GM08714 (cell line): ENCODE data around the gene MTRFR.
"Not testable (repeated sequence)": the region's sequence is repeated elsewhere in the genome, so short reads cannot be mapped to it uniquely, and the experiment has no call there.

ENCODE experiments used
- H3K4me3 ChIP-seq: fragments of 200-500 bp; sonication (Bioruptor generic); 2 replicates; pipeline ENCODE4 v1.5.1; 2014; ENCODE audit warnings: mild to moderate bottlenecking, low read length, inconsistent platforms
- ZNF274 ChIP-seq: IDR thresholded peaks from 2 replicates; pipeline ENCODE4 v1.6.1; 2012; ENCODE audit warnings: mild to moderate bottlenecking, low read depth, low read length

The MTRFR gene

DNA sequence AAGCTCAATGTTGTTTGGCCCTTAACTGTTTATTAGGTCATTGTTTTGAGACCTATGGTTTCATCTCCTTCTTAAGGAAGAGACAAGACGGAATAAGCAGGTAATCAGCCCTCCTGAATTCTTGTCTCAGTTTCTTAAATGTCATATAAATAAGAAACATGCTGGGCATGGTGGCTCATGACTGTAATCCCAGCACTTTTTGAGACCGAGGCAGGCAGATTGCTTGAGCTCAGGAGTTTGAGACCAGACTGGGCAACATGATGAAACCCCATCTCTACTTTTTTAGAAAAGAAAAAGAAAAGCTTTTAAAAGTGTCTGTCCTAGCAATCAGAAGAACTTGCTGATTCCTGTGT, 5.1 kb downstream of the MTRFR start:
- H3K4me3 ChIP-seq, result no peak overlapping the region; the same call in 1 of the 2 replicates

DNA sequence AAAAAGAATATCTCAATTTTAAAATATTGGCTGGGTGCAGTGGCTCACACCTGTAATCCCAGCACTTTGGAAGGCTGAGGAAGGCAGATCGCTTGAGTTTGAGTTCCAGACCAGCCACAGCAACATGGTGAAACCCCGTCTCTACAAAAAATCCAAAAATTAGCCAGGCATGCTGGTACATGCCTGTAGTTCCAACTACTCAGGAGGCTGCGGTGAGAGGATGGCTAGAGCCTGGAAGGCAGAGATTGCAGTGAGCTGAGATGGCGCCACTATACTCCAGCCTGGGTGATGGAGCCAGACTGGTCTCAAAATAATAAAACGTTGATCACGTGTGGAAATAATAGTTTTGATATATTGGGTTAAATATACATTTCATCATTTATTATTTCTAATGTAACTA, 5.7 kb downstream of the MTRFR start:
- no peak for TF ChIP-seq ZNF274
- no peak overlapping the region for H3K4me3 ChIP-seq

More for the DNA sequence above, 5.1 kb downstream of the MTRFR start:
- no peak for TF ChIP-seq ZNF274

DNA sequence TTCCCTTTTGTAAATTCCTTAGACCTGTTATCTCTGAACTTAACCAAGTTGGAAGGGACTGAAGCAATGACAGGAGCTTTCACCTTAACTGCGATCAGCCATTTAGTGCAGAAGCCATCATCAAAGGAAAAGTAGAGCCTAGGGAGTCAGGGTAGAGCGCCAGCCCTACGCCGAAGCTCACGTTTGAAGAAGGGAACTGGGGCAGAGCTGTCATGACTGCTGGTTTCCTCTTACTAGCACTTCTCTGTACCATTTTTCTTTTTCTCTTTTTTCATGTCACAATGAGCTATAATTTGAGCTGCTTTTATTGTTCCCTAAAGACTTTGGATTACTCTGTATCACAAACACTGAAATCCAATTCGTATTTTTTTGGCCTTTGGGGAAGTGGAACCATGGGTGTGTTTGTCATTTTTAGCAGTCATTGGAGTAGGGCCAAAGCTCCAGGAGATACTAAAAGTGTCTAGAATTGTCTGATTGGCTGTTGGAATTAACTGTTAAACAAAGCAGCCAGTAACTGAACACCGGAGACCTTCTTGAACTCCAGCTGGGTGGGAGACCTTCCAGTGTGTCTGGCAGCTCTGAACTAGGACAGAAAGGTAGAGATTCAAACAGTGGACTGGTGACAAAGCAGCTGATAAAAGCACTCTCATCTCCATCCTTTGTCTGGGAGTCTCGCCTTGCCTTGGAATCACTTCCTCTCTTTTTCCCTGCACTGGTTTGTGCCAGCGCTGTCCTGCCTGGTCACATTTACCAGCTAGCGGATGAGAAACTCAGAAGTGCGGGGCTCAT, 9.1 kb downstream of the MTRFR start:
- TF ChIP-seq ZNF274, result no peak
- H3K4me3 ChIP-seq, result no peak overlapping the region

DNA sequence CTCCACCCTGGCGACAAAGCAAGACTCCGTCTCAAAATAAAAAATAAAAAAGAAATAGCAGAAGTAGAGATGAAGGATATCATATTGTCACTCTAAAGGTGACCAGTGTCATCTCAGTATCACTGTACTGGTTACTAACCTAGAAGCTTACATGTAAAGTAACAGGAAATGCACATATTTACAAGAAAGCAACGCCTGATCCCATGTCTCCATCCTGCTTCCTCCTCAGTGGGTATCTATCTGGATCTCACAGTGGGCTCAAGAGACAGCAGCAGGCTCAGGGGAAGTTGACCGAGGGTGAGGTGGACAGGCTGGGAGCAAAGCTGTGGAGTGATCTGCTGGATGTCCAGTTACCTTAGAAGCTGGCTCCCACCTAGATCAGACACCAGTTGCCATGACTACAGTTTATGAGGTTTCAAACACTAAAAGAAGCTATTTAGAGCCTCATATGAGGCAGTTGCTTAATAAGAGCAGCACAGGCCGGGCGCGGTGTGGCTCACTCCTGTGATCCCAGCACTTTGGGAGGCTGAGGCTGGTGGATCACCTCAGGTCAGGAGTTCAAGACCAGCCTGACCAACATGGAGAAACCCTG, 10.5 kb downstream of the MTRFR start:
- no peak overlapping the region for H3K4me3 ChIP-seq
- TF ChIP-seq ZNF274, result no peak

DNA sequence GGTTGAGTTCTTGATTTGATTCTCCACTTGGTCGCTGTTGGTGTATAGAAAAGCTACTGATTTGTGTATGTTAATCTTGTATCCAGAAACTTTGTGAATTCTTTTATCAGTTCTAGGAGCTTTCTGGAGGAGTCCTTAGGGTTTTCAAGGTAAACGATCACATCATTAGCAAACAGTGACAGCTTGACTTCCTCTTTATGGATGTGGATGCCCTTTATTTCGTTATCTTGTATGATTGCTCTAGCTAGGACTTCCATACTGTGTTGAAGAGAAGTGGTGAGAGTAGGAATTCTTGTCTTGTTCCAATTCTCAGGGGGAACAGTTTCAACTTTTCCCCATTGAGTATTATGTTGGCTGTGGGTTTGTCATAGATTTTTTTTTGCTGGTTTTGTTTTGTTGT, 12.4 kb downstream of the MTRFR start:
- H3K4me3 ChIP-seq, result no peak overlapping the region
- no peak for TF ChIP-seq ZNF274

DNA sequence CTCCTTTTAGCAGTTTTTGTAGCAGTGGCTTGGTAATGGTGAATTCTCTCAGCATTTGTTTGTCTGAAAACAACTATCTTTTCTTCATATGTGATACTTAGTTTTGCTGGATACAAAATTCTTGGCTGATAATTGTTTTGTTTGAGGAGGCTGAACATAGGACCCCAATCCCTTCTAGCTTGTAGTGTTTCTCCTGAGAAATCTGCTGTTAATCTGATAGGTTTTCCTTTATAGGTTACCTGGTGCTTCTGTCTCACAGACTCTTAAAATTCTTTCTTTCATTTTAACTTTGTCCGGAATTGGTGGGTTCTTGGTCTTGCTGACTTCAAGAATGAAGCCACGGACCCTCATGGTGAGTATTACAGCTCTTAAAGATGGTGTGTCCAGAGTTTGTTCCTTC, 14.9 kb downstream of the MTRFR start:
- not testable (repeated sequence) for H3K4me3 ChIP-seq

DNA sequence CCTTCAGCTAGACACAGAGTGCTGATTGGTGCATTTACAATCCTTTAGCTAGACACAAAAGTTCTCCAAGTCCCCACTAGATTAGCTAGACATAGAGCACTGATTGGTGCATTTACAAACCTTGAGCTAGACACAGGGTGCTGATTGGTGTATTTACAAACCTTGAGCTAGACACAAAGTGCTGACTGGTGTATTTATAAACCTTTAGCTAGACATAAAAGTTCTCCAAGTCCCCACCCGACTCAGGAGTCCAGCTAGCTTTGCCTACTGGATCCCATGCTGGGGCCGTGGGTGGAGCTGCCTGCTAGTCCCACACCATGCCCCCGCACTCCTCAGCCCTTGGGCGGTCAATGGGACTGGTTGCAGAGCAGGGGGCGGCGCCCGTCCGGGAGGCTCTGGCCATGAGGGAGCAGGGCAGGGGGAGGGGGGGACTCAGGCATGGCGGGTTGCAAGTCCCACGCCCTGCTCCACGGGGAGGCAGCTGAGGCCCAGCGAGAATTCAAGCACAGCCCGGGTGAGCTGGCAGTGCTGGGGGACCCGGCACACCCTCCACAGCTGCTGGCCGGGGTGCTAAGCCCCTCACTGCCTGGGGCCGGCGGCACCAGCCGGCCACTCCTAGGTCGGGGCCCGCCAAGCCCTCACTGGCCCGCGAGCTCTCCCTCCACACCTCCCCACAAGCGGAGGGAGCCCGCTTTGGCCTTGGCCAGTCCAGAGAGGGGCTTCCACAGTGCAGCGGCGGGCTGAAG, 15.9 kb downstream of the MTRFR start:
- H3K4me3 ChIP-seq, result not testable (repeated sequence)

DNA sequence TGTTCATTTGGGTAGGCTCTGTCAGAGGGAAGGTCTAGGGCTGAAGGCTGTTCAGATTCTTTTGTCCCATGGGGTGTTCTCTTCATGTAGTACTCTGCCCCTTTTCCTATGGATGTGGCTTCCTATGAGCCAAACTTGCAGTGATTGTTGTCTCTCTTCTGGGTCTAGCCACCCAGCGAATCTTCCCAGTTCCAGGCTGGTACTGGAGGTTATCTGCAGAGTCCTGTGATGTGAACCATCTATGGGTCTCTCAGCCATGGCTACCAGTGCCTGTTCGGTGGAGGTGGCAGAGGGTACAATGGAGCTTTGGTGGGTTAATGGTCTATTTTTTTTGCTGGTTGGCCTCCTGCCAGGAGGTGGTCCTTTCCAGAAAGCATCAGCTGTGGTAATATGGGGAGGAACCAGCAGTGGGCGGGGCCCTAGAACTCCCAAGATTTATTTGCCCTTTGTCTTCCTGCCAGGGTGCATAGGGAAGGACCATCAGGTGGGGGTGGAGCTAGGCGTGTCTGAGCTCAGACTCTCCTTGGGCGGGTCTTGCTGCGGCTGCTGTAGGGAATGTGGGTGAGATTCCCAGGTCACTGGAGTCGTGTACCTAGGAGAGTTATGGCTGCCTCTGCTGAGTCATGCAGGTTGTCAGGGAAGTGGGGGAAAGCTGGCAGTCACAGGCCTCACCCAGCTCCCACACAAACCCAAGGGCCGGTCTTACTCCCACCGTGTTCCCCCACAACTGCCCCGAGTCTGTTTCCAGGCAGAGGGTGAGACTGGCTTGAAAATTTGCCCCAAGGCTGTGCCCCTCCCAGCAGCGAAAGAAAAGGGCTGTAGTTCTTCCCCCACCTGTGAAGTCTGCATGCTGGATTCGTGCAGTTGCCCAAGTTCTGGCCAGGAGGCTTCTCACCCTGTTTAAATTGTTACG, 17.5 kb downstream of the MTRFR start:
- no peak for TF ChIP-seq ZNF274
- no peak overlapping the region for H3K4me3 ChIP-seq

DNA sequence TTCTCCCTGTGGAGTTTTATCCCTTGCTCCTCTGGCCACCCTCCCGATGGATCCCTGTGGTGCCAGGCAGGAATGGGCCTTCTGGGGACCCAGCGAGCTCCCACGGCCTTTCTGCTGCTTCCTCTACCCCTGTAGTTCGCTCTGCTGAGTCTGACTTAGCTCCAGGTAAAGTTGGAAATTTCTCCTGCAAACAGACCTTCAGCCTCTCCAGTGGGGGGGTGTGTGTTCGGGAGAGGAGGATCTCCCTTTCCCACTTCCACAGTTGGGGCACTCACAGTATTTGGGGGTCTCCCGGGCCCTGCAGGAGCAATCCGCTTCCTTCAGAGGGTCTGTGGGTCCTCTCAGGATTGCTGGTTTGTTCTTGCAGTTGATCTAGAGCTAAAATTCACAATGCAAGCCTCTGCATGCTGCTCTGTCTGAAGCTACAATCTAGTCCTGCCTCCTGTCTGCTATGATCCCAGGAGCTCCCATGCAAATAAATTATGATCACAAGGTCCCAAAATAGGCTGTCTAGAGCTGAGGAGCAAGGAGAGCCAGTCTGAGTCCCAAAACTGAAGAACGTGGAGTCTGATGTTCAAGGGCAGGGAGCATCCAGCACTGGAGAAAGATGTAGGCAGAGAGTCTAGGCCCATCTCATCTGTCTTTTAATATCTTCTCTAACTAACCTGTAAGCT, 18.3 kb downstream of the MTRFR start:
- no peak for TF ChIP-seq ZNF274

DNA sequence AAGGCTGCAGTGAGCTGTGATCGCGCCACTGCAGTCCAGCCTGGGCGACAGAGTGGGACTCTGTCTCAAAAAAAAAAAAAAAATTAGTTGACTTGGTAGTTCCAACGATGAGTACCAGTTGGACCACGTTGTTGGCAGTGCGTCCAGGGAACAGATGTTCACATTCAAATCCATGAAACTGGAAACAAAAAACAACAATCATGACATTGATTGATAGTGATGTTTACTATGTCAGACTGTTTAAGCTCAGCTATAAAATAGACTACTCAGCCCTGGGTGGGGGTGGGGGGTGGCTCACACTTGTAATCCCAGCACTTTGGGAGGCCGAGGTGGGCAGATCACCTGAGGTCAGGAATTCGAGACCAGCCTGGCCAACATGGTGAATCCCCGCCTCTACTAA, 19.1 kb downstream of the MTRFR start:
- H3K4me3 ChIP-seq, result not testable (repeated sequence)

More for the DNA sequence above, 18.3 kb downstream of the MTRFR start:
- no peak overlapping the region for H3K4me3 ChIP-seq

DNA sequence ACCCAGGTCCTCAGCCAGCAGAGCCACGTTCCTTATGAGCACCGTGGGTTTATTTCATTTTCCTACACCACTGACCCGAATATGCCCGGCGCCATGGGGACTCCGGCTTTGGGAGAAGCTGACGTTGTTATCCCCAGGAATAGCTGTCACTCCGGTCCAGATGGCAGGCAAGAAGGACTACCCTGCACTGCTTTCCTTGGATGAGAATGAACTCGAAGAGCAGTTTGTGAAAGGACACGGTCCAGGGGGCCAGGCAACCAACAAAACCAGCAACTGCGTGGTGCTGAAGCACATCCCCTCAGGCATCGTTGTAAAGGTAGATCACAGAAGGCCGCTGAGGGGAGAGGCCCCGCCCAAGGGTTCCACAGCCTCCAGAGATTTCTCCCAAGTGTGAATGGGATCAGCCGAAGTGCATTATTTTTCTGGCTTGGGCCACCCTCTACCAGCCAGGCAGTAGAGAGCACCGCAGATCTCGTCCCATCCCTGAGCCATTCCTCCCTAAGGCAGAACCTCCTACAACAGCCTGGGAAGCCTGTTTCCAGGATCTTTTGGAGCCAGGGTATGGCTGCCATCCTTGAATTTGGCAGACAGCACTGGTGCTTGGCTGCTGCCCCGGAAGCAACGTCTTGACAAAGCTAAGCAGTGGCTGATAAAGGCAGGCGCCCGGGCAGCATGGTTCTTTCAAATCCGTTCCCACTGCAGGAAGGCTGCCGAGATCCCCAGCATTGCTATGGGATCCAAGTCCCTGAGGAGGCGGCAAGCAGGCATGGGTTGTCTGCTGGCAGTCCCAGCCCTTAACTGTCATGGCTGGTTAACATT, 20.6 kb downstream of the MTRFR start:
- no peak for TF ChIP-seq ZNF274
- no peak overlapping the region for H3K4me3 ChIP-seq

DNA sequence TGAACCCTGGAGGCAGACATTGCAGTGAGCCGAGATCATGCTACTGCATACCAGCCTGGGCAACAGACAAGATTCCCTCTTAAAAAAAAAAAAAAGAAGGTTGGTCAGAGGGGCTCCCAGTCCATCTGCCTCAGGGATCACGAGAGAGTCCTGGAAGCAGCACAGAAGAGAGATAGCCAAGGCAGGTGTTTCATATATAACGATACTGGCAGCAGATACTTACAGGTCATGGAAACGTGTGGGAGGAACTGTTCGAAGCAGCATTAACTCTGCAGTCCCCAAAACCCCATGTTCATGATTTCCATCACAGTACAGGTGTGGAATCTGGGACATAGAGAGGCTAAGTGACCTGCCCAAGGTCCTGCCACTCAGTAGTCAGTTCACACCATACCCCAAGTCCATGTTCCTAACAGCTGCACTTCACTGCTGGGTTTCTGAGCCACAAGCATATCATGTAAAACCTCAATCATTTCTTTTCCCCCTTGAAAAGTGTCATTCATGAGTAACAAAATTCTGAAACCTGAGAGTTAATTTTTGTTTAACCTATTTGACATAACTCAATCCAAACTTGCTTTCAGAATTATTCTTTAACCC, 21.7 kb downstream of the MTRFR start:
- no peak overlapping the region for H3K4me3 ChIP-seq
- TF ChIP-seq ZNF274, result no peak

DNA sequence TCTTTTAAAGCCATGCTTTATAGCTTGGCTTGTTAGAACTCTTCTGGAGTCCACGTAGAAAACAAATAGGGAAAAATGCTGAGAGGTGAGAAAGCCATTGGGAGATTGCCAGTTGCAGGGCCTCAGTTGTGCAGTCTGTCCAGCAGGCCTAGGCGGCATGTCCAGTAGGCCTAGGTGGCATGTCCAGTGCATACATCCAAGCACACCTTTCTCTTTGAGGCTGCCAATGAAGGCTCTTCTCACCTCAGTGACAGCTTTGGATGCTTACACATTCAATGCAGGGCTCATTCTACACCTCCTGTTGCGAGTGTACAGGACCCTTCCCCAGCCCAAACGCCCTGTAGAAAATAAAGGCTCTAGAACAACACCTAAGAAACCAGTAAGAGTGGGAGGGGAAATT, 25.4 kb downstream of the MTRFR start:
- TF ChIP-seq ZNF274, result no peak
- H3K4me3 ChIP-seq, result no peak overlapping the region
